Natural killer cell (primary cell): ENCODE measurements around the gene LHPP. TPM values are rescaled to one million over a fixed set of nuclear protein-coding genes. Genes with fewer than 3 reads are reported as not detected.

Experiments used
- ATAC-seq, 3 donors: fragments of 150-1000 bp in 2 of 3; fragments of 200-7000 bp in 1 of 3; cut with Tn5 transposase; 1 replicate in 1 of 3; 2 replicates in 2 of 3; pipeline ENCODE4 v1.10.0; 2021; ENCODE audit warnings: mild to moderate bottlenecking in 2 of 3, moderate library complexity in 2 of 3
- DNase-seq, 2 donors: peaks; one replicate each; pipeline versions ENCODE4 v3.0.0 to v3.0.0-alpha.2; 2013 to 2021; ENCODE audit warnings: mixed read lengths in 1 of 2
- H3K27ac ChIP-seq: one replicate; pipeline ENCODE4 v1.5.1; 2013; ENCODE audit warnings: mild to moderate bottlenecking, low read length
- H3K27me3 ChIP-seq: one replicate; pipeline ENCODE4 v1.6.1; 2013; ENCODE audit warnings: low read length; ENCODE audit not compliant: control insufficient read depth, insufficient read depth
- H3K36me3 ChIP-seq: one replicate; pipeline ENCODE4 v1.6.1; 2013; ENCODE audit warnings: low read length; ENCODE audit not compliant: control insufficient read depth, insufficient read depth
- H3K4me1 ChIP-seq: one replicate; pipeline ENCODE4 v1.6.1; 2013; ENCODE audit warnings: low read length; ENCODE audit not compliant: control insufficient read depth, insufficient read depth
- H3K4me3 ChIP-seq: one replicate; pipeline ENCODE4 v1.5.1; 2013; ENCODE audit warnings: low read length
- H3K9me3 ChIP-seq: one replicate; pipeline ENCODE4 v1.6.1; 2013; ENCODE audit warnings: low read length; ENCODE audit not compliant: control insufficient read depth, insufficient read depth
- H3K27ac Mint-ChIP-seq, 2 donors: one replicate each; pipeline ENCODE4 v1.8.0; 2022; ENCODE audit warnings: mild to moderate bottlenecking in 2 of 2, mixed read lengths in 2 of 2, moderate library complexity in 1 of 2
- H3K27me3 Mint-ChIP-seq, 2 donors: one replicate each; pipeline ENCODE4 v1.8.0; 2022; ENCODE audit warnings: low read depth in 2 of 2, mixed read lengths in 2 of 2
- H3K36me3 Mint-ChIP-seq: one replicate; pipeline ENCODE4 v1.8.0; 2022; ENCODE audit warnings: mixed read lengths
- H3K4me1 Mint-ChIP-seq, 2 donors: one replicate each; pipeline ENCODE4 v1.8.0; 2022; ENCODE audit warnings: mixed read lengths in 2 of 2
- H3K4me3 Mint-ChIP-seq: one replicate; pipeline ENCODE4 v1.8.0; 2022; ENCODE audit warnings: mild to moderate bottlenecking, moderate library complexity, mixed read lengths
- H3K9me3 Mint-ChIP-seq, 2 donors: one replicate each; pipeline ENCODE4 v1.8.0; 2022; ENCODE audit warnings: mixed read lengths in 2 of 2
- WGBS: methylation state at CpG from one replicate; pipeline ENCODE4 v1.1.7; 2013; ENCODE audit warnings: missing lambda C conversion rate; ENCODE audit not compliant: insufficient coverage; 5-methylcytosine and 5-hydroxymethylcytosine counted together
- intact Hi-C: fragments of 100-400 bp; cut with micrococcal nuclease; formaldehyde crosslinking; loops from one replicate; pipeline ENCODE4 v1.14.2; 2022
- total RNA-seq, 4 donors: library from RNA; stranded (reverse); fragments of 120-200 nt in 1 of 4; gene quantifications; one replicate each; pipeline versions ENCODE4 v1.2.3 to v1.2.4, GENCODE V29; 2013 to 2022
- TF ChIP-seq, protein P1 (sequence below): fragments of 200-600 bp; IDR thresholded peaks from one replicate; pipeline ENCODE4 v1.8.0; 2022; ENCODE audit warnings: antibody characterized with exemption

The LHPP gene
- total RNA-seq, 3 donors from 2014 or later (not counting 1 experiment from before 2014, with no cell fraction given), result 12.3 to 19.3 (median 14.8) TPM

DNA sequence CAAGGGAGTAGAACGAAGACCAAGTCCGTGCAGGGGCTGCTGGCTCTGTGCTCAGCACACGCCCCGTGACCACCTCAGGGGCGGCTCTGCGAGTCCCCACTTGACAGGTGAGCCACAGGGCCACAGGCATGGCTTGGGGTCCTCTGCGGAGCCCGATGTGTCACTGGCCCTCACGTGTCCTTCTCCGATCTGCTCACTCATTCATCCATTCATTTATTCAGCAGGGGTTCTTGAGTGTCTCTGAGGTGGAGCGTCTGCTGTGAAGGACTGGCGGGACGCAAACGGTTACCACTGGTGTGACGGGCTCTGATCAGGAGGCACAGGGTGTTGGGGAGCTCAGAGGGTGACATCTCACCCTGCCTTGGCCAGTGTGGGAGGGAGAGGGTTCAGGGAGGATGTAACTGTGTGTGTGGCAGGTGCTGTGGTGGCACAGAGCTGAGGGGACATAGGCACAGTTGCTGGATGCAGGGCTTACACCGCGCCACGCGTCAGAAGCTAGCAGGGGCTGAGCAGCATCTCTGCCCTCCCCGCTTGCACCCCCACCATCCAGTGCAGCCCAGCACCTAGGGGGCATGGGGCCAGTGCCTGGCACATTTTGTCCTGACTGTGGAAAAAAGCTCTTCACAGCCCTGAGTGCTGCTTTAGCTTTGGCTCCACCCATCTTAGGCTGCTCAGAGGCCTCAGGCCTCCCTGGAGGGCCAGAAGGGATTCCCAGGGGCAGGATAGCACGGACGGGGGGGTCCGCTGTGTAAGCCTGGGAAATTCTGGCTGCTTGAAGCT lies 116.8 kb downstream of the LHPP start:
- H3K36me3 Mint-ChIP-seq, result no peaks in the 10 kb centered on the region
- TF ChIP-seq, protein P1, sequence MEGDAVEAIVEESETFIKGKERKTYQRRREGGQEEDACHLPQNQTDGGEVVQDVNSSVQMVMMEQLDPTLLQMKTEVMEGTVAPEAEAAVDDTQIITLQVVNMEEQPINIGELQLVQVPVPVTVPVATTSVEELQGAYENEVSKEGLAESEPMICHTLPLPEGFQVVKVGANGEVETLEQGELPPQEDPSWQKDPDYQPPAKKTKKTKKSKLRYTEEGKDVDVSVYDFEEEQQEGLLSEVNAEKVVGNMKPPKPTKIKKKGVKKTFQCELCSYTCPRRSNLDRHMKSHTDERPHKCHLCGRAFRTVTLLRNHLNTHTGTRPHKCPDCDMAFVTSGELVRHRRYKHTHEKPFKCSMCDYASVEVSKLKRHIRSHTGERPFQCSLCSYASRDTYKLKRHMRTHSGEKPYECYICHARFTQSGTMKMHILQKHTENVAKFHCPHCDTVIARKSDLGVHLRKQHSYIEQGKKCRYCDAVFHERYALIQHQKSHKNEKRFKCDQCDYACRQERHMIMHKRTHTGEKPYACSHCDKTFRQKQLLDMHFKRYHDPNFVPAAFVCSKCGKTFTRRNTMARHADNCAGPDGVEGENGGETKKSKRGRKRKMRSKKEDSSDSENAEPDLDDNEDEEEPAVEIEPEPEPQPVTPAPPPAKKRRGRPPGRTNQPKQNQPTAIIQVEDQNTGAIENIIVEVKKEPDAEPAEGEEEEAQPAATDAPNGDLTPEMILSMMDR, result no peak
- no peaks in the 10 kb centered on the region for H3K36me3 ChIP-seq
- H3K27ac Mint-ChIP-seq, result no peak overlapping the region
- no peak for ATAC-seq
- no peaks in the 10 kb centered on the region for H3K4me1 ChIP-seq
- H3K9me3 ChIP-seq, result no peaks in the 10 kb centered on the region
- intact Hi-C loops, result no loop called here
- no peaks in the 10 kb centered on the region for H3K27me3 Mint-ChIP-seq
- H3K4me3 ChIP-seq, result no peak overlapping the region
- H3K27ac ChIP-seq, result no peak overlapping the region
- H3K9me3 Mint-ChIP-seq, result no peaks in the 10 kb centered on the region
- no peaks in the 10 kb centered on the region for H3K27me3 ChIP-seq
- no peak for DNase-seq
- peaks cover 0 to 12% of the 10 kb centered on the region in 2 donors for H3K4me1 Mint-ChIP-seq
- no peak overlapping the region for H3K4me3 Mint-ChIP-seq
- WGBS, result 89% methylated on average over 23 of the region's 23 CpGs

DNA sequence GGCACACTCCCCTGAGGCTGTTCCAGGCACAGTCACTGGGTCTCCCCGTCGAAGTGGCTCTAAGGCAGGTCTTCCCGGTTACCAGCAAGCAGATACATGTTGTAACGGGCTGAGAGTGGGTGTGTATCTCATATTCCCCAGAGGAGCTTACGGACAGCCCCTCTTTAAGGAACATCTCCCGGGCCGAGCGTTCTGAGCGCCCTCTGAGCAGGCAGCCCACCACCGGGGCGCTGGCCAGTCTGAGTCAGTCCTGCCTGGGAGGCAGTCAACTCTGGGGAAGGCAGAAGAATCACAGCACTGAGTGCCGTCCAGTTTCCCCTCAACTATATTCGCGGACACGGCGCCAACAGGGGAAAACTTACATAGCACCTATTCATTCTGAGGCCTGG lies 117.4 kb downstream of the LHPP start:
- Histone ChIP-seq H3K27ac (no peak overlapping the region), H3K4me3 (no peak overlapping the region), H3K9me3 (no peaks in the 10 kb centered on the region), H3K4me1 (no peaks in the 10 kb centered on the region), H3K36me3 (no peaks in the 10 kb centered on the region), H3K27me3 (no peaks in the 10 kb centered on the region)
- TF ChIP-seq, protein P1, result no peak
- Mint-ChIP-seq H3K36me3 (no peaks in the 10 kb centered on the region), H3K9me3 (no peaks in the 10 kb centered on the region), H3K27ac (no peak overlapping the region), H3K4me3 (no peak overlapping the region), H3K4me1 (peaks cover 0 to 13% of the 10 kb centered on the region in 2 donors), H3K27me3 (no peaks in the 10 kb centered on the region)
- intact Hi-C loops, result no loop called here
- ATAC-seq (no peak), DNase-seq (no peak)
- 93% methylated on average over 16 of the region's 16 CpGs for WGBS

DNA sequence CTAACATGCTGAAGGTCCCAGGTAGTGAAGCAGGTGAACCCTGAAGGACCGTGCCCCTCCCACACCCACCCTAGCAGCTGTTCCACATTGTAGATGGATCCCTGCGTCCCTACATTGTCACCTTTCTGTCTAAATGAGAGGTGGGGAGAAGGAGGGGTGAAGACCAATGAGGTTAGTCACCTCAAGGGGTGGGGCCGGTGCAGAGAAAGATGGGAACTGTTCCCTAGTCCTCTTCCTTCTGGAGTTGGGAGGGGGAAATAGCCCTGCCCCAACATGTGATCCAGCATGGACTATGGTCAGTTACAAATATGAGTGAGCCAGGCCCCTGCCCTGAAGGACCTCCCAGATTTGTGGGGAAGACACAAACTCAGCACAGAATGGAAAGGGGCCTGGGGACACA lies 124.5 kb downstream of the LHPP start:
- WGBS, result 98% methylated on average over 2 of the region's 3 CpGs
- no peak overlapping the region for H3K4me3 Mint-ChIP-seq

More for the DNA sequence above, 124.5 kb downstream of the LHPP start:
- no peaks in the 10 kb centered on the region for H3K27me3 Mint-ChIP-seq
- peaks cover 6 to 9% of the 10 kb centered on the region in 2 donors for H3K4me1 Mint-ChIP-seq
- no peaks in the 10 kb centered on the region for H3K9me3 Mint-ChIP-seq
- no peak overlapping the region for H3K4me3 ChIP-seq
- intact Hi-C loops, result no loop called here
- H3K9me3 ChIP-seq, result no peaks in the 10 kb centered on the region
- no peaks in the 10 kb centered on the region for H3K27me3 ChIP-seq
- no peaks in the 10 kb centered on the region for H3K36me3 Mint-ChIP-seq
- H3K36me3 ChIP-seq, result no peaks in the 10 kb centered on the region
- DNase-seq, result no peak
- no peak overlapping the region for H3K27ac Mint-ChIP-seq
- no peak for ATAC-seq
- H3K4me1 ChIP-seq, result peaks cover 5% of the 10 kb centered on the region
- no peak overlapping the region for H3K27ac ChIP-seq
- TF ChIP-seq, protein P1, result no peak
